GM19452 (cell line): ENCODE data around the gene AP2A2.

Experiments
- ATAC-seq: cut with Tn5 transposase; IDR thresholded peaks from one replicate; pipeline ENCODE4 v1.9.1; 2021; ENCODE audit not compliant: unreplicated experiment

The AP2A2 gene

GRCh38 chr11:995044-995751, 69.5 kb downstream of the AP2A2 start:
- ATAC-seq, result no peak

- peak; percentile 60 for ATAC-seq
Measured at GRCh38 chr11:995752-996420, 70.2 kb downstream of the AP2A2 start.

- no peak for ATAC-seq
Measured at GRCh38 chr11:996681-997080, 71.0 kb downstream of the AP2A2 start.

DNA sequence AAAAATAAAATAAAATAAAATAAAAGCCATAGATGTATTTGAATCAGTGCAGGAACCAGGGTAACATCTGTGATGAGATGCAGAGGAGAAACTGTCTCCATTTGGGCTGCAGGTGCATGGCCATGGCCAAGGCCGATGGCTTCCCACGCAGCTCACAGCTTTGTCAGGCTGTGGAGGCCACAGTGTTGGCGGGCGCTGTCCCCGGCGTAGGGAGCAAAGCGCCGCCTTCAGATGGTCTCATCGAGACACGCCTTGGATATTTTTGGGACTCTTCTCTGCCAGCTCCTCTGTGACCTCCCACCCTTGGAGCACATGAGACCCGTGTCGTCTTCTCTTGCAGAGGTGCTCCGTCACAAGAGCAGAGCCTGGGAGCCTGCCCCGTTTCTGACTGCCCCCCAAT, 72.2 kb downstream of the AP2A2 start:
- no peak for ATAC-seq

DNA sequence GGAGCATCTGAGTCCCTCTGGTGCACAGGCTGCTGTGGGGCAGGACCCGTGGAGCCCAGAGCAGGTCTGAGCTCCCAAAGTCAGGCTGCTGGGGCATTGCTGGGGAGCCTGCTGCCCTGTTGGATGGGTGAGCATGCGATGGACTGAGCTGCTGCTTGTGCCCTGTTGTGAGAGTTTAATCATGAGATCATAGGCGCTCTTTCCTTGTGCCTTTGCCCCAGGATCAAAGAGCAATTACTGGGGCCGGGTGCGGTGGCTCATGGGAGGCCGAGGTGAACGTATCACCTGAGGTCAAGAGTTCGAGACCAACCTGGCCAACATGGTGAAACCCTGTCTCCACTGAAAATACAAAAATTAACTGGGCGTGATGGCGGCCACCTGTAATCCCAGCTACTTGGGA, 73.3 kb downstream of the AP2A2 start:
- no peak for ATAC-seq

GRCh38 chr11:1000357-1001278, 74.9 kb downstream of the AP2A2 start:
- ATAC-seq, result no peak

DNA sequence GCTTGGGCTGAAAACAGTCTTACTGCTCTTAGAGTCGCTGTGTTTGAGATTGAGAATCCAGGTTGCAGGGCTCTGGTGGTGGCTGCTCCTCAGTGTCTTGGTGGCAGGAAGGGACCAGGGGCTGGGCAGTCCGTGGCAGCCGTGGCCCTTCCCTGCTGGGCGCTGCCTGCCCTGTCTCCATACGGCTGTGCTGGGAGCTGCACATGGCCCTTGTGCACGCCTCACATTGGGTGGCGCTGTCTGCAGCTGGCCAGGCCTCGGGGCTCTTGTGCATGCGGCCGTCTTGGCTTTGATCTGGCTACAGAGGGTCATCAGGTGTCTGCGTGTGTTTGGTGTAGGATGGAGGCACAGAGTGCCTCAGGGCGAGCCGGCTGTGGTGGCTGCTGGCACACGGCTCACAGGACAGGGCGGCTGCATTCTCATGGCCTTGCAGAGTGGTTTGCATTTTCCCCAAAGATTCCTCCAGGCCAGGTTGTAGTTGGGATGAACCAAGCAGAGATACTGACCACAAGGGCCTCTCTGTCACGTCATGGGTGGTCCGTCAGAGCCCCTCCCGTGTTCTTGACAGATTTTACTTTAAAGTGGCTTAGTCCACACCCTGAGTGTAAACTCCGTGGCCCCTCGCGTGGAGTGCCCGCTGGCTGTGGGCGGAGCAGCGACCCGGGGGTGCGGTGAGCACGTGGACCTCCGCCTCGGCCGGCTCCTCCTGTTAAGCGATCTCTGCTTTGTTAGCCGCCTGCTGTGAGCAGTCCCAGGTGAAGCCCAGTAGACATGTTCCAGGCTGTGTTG, 76.1 kb downstream of the AP2A2 start:
- no peak for ATAC-seq

DNA sequence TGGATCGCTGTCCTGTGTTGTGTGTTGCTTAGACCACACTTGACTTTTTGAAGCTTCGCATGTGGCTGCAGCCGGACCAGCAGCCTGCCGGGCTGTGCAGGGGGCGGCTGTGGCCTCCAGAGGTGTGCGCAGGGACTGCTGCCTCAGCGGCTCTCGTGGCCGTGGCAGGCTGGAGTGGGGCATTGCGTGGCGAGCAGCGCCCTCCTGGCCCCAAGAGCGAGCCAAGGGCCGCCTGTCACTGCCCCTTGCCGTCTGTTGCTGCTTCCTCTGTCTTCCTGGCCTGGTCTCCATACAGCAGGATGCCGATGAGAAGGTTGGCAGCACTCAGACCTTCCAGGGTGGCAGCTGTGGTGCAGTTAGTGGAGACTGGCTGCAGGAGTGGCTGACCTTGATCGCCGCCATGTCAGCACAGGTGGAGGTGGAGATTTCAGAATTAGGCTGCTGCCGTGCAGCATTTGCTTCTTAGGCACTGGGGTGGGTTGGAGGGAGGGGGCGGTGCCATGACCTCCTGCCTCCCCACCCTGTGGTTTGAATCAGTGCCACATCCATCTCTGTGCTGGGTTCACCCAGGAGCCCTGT, 76.8 kb downstream of the AP2A2 start:
- ATAC-seq, result no peak

DNA sequence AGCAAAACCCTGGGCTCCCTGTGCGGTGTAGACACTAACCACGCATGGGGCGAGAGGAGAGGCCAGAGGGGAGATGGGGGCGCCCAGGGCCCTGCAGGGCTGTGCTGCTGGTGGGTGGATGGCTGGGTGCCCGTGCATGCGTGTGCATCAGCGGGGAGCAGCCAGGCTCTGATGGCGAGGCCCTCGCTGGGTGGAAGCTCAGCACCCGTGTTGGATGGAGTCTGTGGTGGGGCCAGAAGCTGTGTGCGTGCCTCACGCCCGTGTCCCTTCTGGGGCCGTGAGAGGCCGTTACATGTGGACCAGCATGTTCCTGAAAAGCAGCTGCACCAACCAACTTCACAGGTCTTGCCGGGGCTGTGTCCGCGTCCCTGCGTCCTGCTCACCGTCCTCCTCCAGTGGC, 77.5 kb downstream of the AP2A2 start:
- no peak for ATAC-seq

GRCh38 chr11:1005928-1006327, 80.3 kb downstream of the AP2A2 start:
- no peak for ATAC-seq

GRCh38 chr11:1006762-1007161, 81.1 kb downstream of the AP2A2 start:
- ATAC-seq, result no peak

DNA sequence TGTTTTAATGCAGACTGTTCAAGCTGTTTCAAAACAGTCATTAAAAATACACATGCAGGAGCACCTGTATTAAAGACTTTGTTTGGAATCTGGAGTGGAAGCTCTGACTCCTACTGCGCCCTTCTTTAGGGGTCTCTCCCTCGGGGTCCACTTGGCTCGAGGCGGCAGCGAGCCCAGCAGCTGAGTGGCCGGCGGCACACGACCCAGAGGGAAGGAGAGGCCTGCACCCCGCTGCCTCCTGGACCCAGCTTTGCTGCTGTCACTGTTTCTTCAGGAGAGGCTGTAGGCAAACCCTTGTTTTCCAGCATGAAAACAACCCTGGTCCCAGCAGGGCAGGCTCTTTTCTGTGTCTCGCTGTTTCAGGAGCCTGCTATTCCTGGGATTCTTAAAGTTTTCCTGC, 81.6 kb downstream of the AP2A2 start:
- ATAC-seq, result no peak

DNA sequence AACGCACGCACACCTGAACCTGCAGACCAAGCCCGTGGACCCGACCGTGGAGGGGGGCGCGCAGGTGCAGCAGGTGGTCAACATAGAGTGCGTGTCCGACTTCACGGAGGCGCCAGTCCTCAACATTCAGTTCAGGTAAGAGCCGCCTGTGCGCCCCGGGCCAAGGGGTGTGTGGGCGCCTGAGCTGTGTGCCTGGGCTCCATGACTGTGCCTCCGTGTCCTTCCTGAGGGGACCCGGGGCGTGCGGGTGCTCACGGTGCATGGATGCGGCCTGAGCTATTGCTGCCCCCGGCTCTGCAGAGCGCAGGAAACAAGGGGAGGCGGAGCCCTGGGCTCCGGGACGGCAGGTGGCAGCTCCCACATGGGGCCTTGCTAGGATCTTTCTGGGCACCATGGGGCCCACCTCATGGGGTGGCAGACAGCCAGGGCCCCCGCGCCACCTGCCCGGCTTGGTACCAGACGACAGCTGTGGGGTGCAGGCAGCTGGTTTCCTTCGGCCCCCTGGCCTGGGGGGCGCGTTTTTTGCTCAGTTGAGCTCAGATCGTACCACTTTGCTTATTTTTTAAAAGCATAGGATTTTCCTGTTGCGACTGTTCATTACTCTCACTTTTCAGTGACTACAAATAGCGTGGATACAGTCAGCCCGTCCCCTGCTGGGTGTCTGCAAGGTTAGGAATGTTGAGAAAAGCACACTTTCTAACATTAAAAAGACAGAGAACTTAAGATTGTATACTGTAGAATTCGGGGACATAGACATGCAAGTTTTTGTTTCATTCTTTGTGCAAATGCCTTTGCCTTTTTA, 82.5 kb downstream of the AP2A2 start:
- no peak for ATAC-seq

DNA sequence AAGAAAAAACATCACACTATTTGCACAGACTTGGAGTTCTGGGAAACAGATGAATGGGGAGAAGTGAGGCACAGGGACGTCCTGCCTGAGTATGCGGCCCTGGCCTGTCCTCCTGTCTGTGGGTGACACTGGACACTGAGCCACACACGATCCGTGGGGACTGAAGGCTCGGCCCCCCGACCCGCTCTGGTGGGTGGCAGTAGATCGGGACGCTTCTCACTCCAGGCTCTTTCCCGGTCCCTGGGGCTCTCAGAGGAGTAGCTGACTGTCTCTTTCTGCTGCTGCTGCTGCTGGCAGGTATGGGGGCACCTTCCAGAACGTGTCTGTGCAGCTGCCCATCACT, 83.1 kb downstream of the AP2A2 start:
- ATAC-seq, result no peak

GRCh38 chr11:1009371-1009770, 83.7 kb downstream of the AP2A2 start:
- no peak for ATAC-seq

DNA sequence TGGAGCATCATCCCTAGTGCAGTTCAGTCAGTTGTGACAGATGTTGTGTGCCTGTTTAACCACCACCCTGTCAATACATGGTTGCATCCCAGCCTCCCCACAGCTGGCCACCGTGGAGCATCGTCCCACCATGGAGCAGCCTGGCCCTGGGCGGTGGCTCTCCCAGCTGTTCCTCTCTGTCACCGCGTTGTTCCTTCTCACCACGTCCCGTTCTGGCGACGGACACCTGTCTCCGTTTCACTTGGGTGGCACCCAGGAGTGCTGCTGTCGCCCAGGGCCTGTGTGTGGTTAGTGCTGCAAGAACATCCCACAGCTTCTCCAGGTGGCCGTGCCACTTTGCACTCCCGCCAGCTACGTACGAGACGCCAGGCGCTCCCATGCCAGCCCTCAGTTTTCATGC, 84.3 kb downstream of the AP2A2 start:
- no peak for ATAC-seq

DNA sequence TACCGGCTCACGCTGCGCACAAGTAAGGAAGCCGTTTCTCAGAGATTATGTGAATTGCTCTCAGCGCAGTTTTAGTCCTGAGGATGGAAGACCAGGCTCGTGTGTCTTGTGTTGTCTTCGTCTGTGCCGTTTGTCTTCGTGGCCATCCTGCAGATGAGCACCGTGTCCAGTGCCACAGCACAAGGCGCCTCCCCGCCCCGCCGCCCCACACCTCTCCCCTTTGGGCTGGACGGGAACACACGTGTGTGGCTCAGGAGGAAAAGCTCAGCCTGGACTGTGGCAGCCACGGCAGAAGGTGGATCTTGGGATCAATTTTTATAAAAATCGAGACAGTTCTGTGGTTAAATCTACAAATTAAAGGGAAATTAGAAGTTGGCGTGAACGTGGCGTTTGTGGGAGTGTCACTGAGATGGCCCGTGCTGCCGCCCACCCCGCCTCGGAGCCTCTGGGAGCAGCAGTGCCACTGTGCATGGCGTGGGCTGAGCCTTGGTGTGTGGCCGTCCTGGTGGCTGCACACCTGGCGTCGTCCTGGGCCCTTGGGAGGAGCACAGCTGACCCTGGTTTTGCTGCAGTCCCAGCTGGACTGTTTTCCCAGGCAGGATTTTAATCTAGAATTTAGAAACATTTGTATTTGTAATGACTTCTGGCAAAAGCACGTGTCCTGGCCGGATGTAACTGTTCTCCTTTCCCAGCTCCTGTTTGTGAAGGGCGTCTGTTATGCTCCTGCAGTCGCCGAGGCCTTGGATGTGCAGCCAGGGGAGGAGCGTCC, 85.1 kb downstream of the AP2A2 start:
- no peak for ATAC-seq

- ATAC-seq, result no peak
Measured at GRCh38 chr11:1011320-1011698, 85.6 kb downstream of the AP2A2 start.

GRCh38 chr11:1012291-1012690, 86.6 kb downstream of the AP2A2 start:
- no peak for ATAC-seq
